ENCODE data around the gene ZNF536.

The ZNF536 gene

DNA sequence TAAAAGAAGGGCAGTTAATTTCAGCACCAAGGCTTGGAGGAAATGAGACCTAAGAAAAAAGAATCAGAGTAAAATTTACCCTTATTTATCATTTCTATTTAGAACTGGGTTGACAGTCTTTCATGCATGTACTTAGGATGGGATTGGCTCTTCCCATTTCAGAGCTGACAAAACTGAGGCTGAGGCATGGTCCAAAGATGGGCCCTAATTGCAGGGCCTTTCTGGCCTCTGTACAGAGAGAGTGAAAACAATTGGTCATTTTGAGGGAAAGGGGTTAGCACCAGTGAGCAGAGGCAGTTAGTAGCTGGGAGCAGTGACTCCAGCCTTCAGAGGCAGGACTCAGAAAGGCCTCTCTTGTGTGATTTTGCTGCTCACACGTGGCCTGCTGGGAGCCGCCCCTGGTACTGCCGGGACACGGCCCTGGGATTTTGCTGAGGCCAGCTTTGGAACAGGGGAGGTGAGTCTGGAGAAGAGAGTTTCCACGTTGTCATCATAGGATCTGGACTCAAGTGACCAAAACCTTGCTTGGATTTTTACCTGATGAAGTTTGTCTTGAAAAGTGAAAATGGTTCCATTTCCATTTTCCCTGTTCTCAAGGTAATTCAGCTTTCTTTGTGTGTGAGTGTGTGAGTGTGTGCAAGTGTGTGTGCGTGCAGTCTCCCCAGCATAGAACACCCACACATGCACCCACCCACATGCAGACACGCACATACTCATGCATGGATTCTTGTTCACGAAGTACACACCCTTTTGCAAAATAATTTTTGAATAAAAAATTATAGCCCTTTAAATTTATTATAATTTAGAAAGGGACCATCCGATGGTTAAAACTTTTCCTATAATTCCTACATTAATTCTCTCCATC, at the start of gene ZNF536:
TSS of gene ZNF536 (plus strand) at position 425 of the 865 bp plus-strand sequence. CDS start 71,179 bp downstream, outside the sequence.
- DNase-seq = no peak

DNA sequence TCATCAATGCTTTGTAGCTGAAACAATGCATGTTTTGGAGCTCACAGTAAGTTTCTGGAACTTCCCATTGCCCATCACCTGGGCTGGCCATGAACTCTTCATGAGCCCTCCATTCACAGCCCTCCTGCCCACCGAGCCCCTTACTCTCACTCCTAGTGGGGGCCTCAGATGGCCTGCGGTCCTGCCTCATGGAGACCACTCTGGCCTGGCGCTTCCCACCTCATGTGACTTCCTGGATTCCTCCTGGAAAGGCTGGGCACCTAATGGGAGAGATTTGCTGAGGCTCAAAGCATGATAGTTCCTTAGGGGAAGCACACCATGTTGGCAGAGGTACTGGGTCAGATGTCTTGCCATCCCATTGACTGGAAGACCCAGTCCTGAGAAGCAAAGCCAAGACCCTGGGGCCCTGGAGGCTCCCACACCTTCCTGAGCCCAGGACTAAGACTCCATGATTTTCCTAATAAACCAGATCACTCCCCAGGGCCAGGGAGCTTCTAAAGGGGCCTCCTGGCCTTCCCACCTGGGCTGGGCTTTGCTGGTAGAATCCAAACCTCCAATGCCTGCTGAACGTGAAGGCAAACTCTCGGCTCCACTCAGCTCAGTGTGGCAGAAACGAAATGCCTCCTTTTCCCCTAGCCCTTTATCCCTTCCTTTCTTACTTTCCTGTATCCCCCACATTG, 49.4 kb upstream of the ZNF536 start:
- DNase-seq = no peak

DNA sequence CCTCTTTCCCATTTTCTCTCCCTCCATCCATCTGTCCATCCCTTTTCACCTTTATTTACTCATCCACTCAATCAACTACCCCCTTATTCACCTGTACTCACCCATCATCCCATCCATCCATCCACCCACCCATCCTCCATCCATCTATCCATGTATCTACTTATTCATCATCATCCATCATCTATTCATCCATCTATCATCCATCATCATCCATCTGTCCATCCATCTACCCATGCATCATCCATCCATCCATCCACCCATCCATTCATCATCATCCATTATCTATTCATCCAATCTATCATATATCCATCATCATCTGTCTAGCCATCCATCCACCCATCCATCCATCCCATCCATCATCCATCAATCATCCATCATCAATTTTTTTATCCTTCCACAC, 48.3 kb upstream of the ZNF536 start:
- no peak for DNase-seq

DNA sequence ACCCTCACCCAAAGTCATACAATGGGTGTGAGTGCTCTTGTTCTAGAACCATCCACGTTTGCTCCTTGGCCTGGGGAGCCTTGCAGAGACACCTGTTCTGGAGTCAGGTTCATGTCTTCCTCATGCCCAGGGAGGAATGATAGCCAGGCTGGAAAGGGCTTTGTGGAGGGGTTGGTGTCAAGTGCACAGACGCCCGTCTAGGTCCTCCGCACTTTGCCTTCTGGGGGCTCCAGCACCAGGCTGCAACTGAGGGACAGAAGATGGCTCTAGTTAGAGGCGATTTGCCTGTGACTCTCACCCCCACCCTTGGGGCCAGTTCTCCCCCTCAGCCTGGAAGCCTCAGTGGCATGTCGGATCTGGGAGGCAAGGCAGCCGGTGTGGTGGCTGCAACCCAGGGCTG, 47.2 kb upstream of the ZNF536 start:
- DNase-seq = no peak

DNA sequence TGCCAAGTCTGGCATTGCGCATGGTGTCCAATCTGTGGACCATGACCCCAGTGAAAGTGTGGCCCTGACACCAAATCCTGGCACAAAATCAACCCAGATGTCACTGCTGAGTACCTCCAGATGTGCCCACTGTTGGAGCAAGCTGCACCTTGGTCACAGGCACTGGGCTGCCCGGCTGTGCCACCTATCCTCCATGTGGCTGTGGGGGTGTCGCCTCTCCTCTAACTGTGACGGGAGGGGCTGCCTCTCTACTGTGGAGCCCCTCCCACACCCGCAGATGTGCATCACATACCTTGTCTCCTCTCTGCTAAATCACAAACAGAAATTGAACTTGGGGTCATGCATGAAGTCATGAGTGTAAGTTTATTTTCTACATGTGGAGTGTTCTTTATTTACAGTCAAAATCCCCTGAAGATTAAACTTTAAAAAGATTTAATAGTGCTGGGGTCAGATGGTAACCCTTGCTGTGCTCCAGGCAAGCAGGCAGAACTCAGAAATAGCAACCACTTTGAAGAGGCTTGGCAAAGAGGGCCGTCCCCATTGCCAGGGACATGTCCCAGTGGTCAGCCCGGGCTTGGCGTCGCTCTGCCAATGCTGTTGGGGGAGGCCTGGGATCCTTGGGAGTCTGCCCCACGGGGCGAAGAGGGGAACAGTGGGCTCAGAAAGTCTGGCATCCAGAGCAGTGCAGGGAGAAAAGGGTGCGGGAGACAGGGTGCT, 46.4 kb upstream of the ZNF536 start:
- no peak for DNase-seq

DNA sequence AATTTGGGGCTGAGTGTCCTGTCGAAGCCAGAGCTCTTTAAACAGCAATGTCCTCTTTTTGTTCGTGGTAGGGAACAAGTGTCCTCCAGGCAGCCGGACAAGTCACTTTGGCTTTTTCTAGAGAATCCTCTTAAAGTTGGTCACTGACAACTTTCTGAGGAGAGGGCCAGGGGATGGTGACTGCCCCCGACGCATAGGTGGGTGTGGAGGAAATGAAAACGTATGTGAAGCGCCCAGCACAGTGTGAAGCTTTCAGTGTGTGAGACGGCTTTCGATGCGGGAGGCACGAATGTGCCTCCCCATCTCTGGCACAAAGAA, 45.8 kb upstream of the ZNF536 start:
- DNase-seq = no peak

DNA sequence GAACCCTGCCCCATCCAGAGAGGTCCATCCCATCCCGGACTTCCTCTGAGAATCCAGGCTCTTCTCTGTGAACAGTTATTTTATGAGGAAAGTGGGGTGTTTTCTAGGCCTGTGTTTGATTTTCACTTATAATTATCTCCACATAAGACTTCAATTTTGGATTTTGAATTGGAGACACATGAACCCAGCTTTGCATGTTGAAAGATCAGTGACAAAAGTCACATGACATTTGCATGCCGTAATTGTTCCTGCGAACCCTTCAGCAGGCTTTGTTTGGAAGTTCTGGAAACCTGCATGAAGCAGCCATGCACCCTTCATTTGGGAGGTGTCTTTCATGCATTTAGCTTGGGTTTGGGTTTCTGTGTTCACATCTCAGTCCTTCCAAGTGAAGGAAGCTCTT, 44.9 kb upstream of the ZNF536 start:
- no peak for DNase-seq

DNA sequence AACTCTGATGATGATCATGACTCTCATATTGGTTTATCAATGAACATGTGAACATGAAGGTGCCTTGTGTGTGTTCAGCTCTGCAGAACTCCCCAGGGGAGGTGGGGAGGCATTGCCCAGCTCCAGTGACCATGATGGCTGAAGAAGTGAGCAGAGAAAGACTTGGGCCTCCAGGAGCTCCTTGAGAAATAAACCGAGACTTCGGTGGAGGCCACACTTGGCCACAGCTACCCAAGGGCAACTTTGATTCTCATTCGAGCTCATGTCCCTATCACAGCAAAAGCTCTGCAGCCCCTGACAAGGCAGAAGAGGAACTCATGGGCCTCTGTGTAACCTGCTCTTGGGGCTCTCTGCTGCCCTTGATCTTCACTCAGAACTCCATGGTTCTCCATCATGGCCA, 44.1 kb upstream of the ZNF536 start:
- DNase-seq = no peak

DNA sequence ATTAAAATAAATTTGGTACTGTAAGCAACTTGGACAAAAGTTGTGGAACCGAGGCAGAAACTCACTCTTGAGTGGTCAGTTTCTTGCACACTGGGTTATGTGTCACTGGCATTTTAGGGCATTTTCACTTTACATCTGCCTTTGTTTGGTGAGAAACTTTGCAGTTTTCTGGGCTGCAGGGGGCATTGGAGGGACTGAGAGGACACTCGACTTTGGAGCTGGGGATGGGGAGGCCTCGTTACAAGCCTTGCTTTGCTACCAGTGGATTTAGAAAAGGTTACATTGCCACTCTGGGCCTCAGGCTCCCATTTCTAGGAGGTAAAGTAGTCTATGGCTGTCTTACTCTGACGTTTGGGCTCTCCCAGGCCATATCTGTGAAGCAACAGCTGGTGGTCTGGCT, 41.9 kb upstream of the ZNF536 start:
- DNase-seq = no peak

DNA sequence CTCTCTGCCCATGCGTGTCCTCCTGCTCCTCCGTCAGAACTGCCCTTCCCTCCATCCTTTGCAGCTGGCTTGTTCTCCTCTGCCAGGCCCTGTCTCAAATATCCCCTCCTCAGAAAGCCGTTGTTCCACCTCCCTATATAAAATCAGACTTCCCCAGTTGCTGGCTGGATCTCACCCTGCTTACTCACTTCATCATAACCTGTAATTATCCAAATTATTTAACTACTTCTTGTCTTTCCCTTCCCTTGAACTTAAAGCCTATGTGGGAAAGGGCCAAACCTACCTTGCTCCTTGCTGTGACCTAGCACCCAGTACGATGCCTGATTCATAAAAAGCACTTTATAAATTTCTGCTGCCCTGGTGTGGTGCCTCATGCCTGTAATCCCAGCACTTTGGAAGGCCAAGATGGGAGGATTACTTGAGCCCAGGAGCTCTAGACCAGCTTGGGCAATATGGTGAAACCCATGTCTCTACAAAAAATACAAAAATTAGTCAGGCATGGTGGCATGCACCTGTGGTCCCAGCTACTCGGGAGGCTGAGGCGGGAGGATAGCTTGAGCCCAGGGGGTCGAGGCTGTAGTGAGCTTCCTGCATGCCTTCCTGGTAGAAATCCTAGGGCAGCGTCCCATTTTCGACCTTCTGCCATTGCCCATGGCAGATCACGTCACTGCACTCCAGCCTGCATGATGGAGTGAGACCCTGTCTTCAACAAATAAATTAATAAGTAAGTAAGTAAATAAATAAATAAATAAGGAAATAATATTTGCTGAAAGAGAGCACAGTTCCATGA, 39.5 kb upstream of the ZNF536 start:
- no peak for DNase-seq

DNA sequence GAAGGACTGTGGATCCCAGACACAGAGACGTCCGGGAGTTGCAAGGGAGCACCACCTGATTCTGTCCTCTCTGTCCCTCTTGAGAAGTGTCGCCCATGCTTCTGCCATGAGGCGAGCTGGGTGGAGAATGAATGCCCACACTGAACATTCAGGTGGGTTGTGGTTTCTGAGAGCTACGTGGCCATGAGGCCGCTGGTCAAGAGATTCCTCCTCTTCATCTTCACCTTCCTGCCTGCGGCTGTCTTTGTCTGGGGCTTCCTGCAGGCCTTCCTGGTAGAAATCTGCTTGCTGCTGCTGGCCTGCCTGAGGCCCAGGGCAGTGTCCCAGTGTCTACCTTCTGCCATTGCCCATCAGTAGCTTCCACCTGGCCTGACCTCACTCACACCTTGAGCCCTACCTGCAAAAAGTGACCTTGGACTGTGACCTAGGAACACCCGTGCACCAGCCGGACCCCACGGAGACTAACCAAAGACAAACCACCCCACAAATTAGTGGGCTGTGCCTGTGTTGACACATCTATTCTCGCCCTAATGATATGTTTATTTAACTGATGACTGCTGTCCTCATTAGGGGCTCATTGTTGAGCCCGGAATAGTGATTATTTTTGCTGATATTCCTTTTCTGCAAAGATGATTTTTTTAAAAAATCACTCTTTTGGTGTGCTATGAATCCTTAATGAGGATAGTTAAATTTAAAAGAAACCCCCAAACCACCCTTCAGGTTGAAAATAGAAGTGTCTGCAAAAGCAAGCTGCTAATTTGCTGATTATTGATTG, 38.7 kb upstream of the ZNF536 start:
- no peak for DNase-seq

DNA sequence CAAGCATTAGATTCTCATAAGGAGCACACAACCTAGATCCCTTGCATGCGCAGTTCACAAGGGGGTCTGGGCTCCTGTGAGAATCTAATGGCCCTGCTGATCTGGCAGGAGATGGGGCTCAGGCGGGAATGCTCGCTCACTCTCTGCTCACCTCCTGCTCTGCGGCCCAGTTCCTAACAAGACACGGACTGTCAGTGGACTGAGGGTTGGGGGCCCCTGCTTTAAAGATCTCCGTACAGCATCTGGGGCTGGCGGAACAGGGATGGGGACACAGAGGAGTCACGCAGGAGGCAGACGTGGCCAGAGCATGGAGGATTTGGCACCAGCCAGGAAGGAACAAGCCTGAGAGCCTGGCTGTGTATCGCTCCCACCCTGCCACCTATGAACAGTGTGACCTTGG, 37.3 kb upstream of the ZNF536 start:
- DNase-seq = no peak

DNA sequence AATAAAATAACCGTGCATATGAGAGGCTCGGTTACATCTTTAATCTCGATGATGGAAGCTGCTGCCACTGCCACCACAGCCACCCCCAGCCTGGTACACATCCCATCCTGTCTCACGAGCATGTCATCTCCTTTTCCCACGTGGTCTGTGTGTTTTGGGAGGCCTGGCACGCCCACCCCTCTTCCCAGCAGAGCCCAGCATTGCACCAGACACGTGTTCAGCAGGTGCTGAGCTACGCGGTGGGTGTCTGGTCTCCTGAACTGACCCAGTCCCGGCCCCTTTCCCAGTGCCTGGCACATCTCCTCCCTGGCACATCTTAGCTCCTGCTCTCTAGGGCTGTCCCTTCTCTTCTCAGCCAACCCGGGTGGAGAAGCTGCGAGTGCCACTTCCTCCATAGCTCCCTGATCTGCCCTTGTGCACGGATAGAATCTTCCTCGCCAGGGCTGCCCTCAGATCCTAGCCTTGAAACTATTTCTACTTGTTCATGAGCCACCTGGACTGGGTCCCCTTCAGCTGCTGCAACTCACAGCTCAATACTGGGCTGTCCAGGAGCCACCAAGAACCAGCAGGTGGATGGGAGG, 36.8 kb upstream of the ZNF536 start:
- DNase-seq = no peak

DNA sequence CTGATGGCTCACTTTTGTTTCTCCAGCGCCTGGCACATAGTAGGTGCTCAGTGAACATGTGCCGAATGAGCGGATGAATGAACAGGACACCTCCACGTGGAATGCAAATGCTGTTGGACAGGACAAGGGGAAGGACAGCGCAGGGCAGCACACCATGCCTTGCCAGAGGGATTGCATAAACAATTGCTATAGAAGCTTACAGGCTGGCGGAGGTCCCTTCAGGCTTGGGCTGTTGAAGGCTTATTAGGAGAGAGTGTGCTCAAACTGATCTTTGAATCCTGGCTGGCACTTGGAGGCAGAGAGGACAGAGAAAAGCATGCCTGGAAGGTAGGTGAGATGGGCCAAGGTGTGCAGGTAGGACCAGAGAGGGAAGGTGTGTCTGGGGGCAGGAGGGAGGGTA, 35.9 kb upstream of the ZNF536 start:
- no peak for DNase-seq

DNA sequence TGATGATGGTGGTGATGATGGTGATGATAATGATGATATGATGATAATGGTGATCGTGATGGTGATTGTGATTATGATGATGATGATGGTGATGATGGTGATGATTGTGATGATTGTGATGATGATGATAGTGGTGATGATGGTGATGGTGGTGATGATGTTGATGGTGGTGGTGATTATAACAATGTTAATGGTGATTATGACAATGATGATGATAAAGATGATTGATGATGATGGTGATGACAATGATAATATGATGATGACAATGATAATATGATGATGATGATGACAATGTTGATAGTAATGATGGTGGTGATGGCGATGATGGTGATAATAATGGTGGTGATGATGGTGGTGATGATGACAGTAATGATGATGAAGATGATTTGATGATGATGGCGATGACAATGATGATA, 34.1 kb upstream of the ZNF536 start:
- no peak for DNase-seq

DNA sequence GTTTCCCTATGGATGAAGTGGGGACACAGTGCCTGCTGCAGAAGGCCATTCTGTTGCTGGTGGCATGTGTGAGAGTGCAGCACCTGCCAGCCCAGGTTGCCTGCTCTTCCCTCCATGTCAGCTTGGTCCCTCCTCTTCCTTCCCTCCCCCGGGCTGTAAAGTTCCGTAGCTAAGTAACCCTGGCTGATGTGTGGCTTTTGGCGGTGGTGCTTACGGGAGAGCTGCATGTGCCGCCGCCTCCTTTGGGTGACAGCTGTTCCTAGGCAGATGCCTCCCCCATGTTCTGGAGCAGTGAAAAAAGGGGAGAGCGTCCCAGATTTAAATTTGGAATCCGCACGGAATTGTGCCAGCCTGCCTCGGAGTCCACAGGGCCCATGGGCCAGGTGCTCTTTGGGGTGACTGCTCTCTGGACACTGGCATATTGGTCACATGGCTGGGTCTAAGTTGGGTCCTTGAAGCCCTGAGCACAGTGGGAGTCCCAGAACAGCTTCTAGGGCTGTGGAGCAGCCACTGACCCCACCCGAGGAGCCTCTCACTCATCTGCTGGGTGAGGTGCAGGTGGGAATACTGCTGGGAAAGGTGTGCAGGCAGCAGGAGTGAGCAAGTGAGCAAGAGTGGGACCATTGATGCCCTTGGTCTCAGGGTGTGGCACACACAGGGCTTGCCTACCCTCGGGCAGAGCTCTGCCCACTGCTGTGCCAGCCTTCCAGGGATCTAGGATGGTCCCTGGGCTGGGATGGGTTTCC, 33.1 kb upstream of the ZNF536 start:
- DNase-seq = no peak

DNA sequence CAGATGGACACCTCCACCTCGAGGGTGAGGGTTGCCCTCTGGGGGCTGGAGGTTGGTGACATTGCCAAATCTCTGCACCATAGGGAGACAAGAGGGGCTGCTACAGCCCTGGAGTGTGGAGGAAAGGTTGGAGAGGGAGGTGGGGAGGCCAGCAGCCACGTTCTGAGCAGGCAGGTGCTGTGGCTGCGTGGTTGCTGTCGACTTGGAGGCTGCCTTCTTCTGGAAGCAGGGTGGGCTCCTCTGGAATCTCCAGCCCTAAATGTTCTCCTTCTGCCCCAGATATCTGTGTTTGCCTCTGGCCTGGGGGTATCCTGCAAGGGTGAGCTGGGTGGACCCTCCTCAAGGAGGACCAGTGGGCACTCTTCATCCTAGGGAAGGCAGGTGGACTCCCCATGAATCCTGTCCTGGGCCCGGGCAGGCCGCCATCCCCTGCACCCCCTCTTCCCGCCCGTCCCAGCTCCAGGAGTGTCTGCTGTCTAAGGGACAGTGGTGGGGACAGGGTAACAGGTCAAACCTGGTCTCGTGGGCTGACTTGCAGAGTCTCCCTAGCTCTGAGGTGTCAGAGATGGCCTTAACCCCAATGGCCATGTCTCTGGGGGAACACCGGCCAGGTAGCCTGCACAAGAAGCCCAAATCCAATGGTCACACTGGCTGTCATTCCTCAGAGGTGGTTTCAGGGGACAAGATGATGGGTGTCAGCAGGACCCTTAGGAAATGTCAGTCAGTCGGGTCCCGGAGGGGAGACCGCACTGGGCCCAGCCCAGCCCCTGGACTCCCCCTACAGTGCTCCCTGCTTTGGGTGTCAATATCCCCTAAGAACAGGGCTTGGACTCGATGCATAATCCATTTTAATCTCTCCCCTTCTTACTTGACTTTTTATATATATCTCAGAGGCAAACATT, 32.3 kb upstream of the ZNF536 start:
- no peak for DNase-seq

DNA sequence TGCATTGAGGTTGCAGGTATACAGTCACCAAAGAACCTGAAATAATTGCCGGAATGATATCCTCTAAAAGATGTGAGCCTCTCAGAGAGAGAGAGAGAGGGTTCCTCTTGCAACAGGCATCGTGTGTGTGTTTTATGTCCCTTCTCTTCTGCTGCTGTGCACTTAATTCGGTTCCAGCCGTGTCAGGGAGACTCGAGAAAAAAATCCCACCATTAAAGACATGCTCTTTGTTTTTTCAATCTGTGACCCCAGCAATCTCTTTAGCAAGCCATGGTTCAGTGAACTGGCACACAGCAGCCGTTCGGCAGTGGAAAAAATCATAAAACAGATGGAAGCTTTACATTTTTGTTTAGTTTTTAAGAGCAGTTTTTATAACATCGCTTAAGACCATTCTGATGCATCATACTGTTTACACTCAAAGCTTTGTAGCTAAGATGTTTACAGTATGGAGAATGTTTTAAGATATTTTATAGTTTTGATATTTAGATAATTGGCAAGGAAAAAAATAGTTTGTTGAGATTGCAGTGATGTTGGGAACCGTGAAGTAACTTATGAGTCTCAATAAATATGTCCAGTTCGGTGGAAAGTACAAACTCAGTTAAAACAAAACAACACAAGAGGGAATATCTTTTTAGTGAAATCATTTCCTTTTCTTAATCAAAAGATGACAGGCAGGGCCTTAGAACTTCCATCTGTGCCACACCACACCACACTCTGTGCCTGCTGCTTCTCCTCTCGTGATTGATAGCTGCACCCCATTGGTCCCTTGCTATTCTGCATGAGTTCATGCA, 31.2 kb upstream of the ZNF536 start:
- DNase-seq = no peak

DNA sequence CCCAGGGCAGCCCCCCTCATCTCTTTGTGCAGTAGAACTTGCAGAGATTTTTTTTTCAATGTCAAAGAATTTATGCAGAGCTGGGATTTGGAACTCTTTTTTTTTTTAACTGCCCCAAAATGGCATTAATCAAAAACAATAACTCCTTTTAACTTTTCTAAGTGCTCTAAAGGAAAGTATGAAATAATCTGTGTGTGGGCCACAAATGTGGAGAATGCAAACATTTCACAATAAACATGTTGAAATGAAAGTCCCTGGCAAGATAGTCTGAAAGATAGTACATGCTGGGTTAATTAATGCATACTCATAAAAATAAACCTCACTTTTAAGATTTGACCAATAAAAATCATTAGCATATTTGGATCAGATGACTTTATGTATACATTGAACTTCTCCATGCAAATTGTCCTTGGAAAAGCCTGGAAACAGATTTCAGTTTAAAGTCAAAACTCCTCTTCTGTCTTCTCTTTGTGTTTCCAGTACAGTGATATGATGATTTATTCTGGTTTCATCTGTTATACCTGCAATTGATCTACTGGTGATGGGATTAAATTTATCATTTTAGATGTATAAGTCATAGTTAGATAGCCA, 30.5 kb upstream of the ZNF536 start:
- no peak for DNase-seq

Data from T1000 (cell line).